ENCODE measurements around the gene AOPEP. TPM values are rescaled to one million over a fixed set of nuclear protein-coding genes. Genes with fewer than 3 reads are reported as not detected.

Gene AOPEP
- total and polyA plus RNA-seq, 2 donors (not counting 1 experiment from before 2014, with no cell fraction given): 66.1 to 94.1 TPM

DNA sequence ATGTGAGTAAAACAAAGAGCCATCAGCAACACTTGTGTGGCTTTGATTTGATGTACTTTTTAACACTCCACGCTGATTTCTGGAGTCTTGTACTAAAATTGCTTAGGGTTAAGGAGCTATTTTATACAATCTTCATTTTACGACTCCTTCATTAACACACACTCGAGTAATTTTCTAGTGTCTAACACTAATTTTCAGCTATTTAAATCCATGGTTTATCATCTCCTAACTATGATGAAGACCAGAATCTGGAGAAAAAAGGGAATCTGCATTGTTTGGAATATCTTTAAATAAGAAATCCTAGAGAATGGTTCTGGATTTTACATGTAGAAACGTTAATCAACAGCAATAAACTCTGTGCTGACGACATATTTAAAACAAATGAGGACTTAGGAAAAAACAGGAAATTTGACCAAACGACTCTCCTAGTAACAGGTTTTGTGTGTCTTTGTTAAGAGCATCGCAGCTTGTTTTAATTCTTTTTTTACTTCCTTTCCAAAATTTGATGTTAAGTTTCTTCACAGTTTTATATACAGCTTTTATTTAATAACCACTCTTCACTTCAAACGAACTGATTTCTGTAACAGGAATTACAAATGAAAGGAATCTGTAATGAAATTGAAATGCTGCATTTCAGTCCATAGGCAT, 138.5 kb downstream of the AOPEP start:
- Histone ChIP-seq H3K27ac (ENCODE audit: insufficient read depth, low read length) (peak overlapping the region; percentile 83), H3K9ac (ENCODE audit: insufficient read depth, low read length) (no peak overlapping the region), H3K27me3 (ENCODE audit: control insufficient read depth, insufficient read depth, low read length) (no peaks in the 10 kb centered on the region), H3K4me3 (replicated peaks in 1 of 4; ENCODE audit: control extremely low read depth in 1 of 4, insufficient read depth in 1 of 4, low read depth in 3 of 4, low read length in 4 of 4) (peak overlapping the region in 1 of 4 experiments; percentile 0), H3K9me3 (ENCODE audit: control insufficient read depth, insufficient read depth, low read depth, low read length) (no peaks in the 10 kb centered on the region), H3K4me1 (ENCODE audit: control insufficient read depth, extremely low read depth, insufficient read depth, low read length) (peaks cover 46% of the 10 kb centered on the region), H3K79me2 (ENCODE audit: control insufficient read depth, insufficient read depth, low read length) (no peaks in the 10 kb centered on the region), H3K4me2 (ENCODE audit: extremely low read depth, insufficient read depth, low read length) (peak overlapping the region; percentile 59), H2AFZ (ENCODE audit: low read length) (no peak overlapping the region), H3K36me3 (ENCODE audit: control insufficient read depth, insufficient read depth, low read length) (no peaks in the 10 kb centered on the region), H4K20me1 (ENCODE audit: control insufficient read depth, extremely low read depth, insufficient read depth, low read length) (no peaks in the 10 kb centered on the region)
- TF ChIP-seq EZH2 (IDR thresholded peaks at IDR 0.05; ENCODE audit: low read length, missing control alignments) (no peak), CTCF (conservative IDR thresholded peaks at IDR 0.05 in 1 of 2, IDR thresholded peaks at IDR 0.05 in 1 of 2; ENCODE audit: low read depth in 1 of 2, low read length in 2 of 2) (no peak)
- DNase-seq (ENCODE audit: low read depth in 2 of 2): no peak

DNA sequence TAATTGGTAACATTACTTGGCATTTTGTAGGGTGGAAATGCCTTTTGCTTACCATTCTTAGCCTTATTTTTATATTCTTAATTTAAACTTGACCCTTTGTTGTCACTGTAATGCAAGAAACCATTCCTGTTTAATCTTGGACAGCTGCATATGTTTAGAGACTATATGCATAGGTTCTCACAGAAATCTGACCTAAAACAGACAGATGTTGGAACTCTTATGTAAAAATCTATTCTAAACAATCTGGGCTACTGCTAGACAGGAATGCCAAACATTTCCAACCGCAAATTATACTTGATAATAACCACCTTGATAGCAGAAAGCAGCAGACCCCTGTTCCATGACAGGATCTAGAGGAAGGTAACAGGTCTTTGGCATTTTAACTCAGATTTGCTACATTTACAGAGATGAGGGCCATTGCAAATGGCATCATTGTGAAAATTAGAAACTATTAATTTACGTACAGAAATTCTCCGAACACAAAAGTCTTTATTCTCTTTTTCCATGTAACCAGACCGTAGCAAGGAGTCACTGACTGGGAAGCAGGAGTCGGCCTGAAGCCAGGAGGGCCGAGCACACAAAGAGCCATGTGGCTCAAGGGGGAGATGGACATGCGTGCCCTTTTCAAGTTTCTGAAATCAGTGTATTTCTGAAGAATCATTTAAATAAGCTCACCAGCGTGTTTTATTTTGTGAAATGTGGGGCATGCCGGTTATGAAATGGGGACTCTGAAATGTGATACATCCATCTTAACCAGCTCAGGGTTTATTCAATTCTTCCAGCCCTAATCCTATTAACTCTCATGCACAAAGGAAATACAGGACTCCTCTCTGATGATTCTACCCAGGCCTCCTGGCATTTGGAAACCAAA, 139.3 kb downstream of the AOPEP start:
- peaks cover 48% of the 10 kb centered on the region for H3K4me1 ChIP-seq (ENCODE audit: control insufficient read depth, extremely low read depth, insufficient read depth, low read length)
- no peaks in the 10 kb centered on the region for H3K36me3 ChIP-seq (ENCODE audit: control insufficient read depth, insufficient read depth, low read length)
- H3K79me2 ChIP-seq (ENCODE audit: control insufficient read depth, insufficient read depth, low read length): no peaks in the 10 kb centered on the region
- H3K27me3 ChIP-seq (ENCODE audit: control insufficient read depth, insufficient read depth, low read length): no peaks in the 10 kb centered on the region
- TF ChIP-seq CTCF (conservative IDR thresholded peaks at IDR 0.05 in 1 of 2, IDR thresholded peaks at IDR 0.05 in 1 of 2; ENCODE audit: low read depth in 1 of 2, low read length in 2 of 2): no peak
- TF ChIP-seq EZH2 (IDR thresholded peaks at IDR 0.05; ENCODE audit: low read length, missing control alignments): no peak
- no peaks in the 10 kb centered on the region for H3K9me3 ChIP-seq (ENCODE audit: control insufficient read depth, insufficient read depth, low read depth, low read length)
- H3K9ac ChIP-seq (ENCODE audit: insufficient read depth, low read length): no peak overlapping the region
- DNase-seq (ENCODE audit: low read depth in 2 of 2): peak; percentile 63 to 84
- peak overlapping the region; percentile 59 for H3K4me2 ChIP-seq (ENCODE audit: extremely low read depth, insufficient read depth, low read length)
- H4K20me1 ChIP-seq (ENCODE audit: control insufficient read depth, extremely low read depth, insufficient read depth, low read length): no peaks in the 10 kb centered on the region
- H3K4me3 ChIP-seq (replicated peaks in 1 of 4; ENCODE audit: control extremely low read depth in 1 of 4, insufficient read depth in 1 of 4, low read depth in 3 of 4, low read length in 4 of 4): peak overlapping the region in 1 of 4 experiments; percentile 2
- H2AFZ ChIP-seq (ENCODE audit: low read length): no peak overlapping the region
- H3K27ac ChIP-seq (ENCODE audit: insufficient read depth, low read length): peak overlapping the region; percentile 83

GRCh38 chr9:94866770-94867169, 140.3 kb downstream of the AOPEP start:
- peak overlapping the region; percentile 83 for H3K27ac ChIP-seq (ENCODE audit: insufficient read depth, low read length)
- no peaks in the 10 kb centered on the region for H3K27me3 ChIP-seq (ENCODE audit: control insufficient read depth, insufficient read depth, low read length)
- no peaks in the 10 kb centered on the region for H4K20me1 ChIP-seq (ENCODE audit: control insufficient read depth, extremely low read depth, insufficient read depth, low read length)
- H3K9me3 ChIP-seq (ENCODE audit: control insufficient read depth, insufficient read depth, low read depth, low read length): no peaks in the 10 kb centered on the region
- no peaks in the 10 kb centered on the region for H3K36me3 ChIP-seq (ENCODE audit: control insufficient read depth, insufficient read depth, low read length)
- no peak overlapping the region for H3K9ac ChIP-seq (ENCODE audit: insufficient read depth, low read length)
- H3K4me1 ChIP-seq (ENCODE audit: control insufficient read depth, extremely low read depth, insufficient read depth, low read length): peaks cover 41% of the 10 kb centered on the region
- DNase-seq (ENCODE audit: low read depth in 2 of 2): peak in 1 of 2 donors; percentile 29
- peak overlapping the region; percentile 72 for H3K4me2 ChIP-seq (ENCODE audit: extremely low read depth, insufficient read depth, low read length)
- TF ChIP-seq CTCF (conservative IDR thresholded peaks at IDR 0.05 in 1 of 2, IDR thresholded peaks at IDR 0.05 in 1 of 2; ENCODE audit: low read depth in 1 of 2, low read length in 2 of 2) (no peak), EZH2 (IDR thresholded peaks at IDR 0.05; ENCODE audit: low read length, missing control alignments) (no peak)
- H3K79me2 ChIP-seq (ENCODE audit: control insufficient read depth, insufficient read depth, low read length): no peaks in the 10 kb centered on the region
- H3K4me3 ChIP-seq (replicated peaks in 1 of 4; ENCODE audit: control extremely low read depth in 1 of 4, insufficient read depth in 1 of 4, low read depth in 3 of 4, low read length in 4 of 4): no peak overlapping the region
- H2AFZ ChIP-seq (ENCODE audit: low read length): no peak overlapping the region
